ENCODE data around the gene TULP3.

DNA sequence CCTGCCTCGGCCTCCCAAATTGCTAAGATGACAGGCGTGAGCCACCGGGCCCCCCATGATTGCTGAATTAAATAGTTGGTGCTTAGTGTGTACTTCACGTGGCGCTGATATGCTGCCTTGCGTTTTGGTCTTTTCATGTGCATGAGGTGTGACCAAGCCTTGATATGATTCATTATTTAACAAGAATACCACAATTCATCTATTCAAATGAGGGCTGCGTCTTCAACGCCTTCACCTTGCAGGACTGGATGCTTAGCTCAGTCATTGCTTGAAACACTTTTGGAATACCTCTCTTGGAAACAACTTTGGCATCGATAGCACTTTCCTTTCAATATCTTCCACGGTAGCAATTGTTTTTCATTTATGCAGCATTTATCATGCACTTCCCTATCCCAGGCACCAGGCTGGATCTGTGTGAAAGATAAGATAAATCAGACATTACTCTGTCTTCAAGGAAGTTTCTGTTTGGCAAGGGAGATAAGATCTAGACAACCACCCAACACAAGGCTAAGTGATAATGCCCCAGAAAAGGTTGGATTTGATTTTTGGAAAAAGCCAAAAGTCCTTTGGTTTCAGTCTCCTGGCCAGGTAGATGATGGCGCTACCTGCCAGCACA is 67.2 kb downstream of the TULP3 start:
- TF ChIP-seq POLR2AphosphoS5 (IDR thresholded peaks at IDR 0.05) (no peak), POLR2A (IDR thresholded peaks at IDR 0.05) (no peak)
- TF ChIP-seq, protein P1, sequence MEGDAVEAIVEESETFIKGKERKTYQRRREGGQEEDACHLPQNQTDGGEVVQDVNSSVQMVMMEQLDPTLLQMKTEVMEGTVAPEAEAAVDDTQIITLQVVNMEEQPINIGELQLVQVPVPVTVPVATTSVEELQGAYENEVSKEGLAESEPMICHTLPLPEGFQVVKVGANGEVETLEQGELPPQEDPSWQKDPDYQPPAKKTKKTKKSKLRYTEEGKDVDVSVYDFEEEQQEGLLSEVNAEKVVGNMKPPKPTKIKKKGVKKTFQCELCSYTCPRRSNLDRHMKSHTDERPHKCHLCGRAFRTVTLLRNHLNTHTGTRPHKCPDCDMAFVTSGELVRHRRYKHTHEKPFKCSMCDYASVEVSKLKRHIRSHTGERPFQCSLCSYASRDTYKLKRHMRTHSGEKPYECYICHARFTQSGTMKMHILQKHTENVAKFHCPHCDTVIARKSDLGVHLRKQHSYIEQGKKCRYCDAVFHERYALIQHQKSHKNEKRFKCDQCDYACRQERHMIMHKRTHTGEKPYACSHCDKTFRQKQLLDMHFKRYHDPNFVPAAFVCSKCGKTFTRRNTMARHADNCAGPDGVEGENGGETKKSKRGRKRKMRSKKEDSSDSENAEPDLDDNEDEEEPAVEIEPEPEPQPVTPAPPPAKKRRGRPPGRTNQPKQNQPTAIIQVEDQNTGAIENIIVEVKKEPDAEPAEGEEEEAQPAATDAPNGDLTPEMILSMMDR (IDR thresholded peaks at IDR 0.05 in 8 of 11, conservative IDR thresholded peaks at IDR 0.05 in 3 of 11), result no peak

Data from spleen (tissue), 7 donors.